GM21360 (cell line): ENCODE measurements around the gene LRP4.

Experiments used
- ATAC-seq: cut with Tn5 transposase; IDR thresholded peaks from one replicate; pipeline ENCODE4 v1.9.1; 2021; ENCODE audit warnings: mild to moderate bottlenecking, moderate library complexity; ENCODE audit not compliant: unreplicated experiment

The LRP4 gene

GRCh38 chr11:46855863-46856262 is 62.5 kb downstream of the LRP4 start:
- ATAC-seq = no peak

GRCh38 chr11:46855167-46855566 is 63.2 kb downstream of the LRP4 start:
- ATAC-seq = no peak

DNA sequence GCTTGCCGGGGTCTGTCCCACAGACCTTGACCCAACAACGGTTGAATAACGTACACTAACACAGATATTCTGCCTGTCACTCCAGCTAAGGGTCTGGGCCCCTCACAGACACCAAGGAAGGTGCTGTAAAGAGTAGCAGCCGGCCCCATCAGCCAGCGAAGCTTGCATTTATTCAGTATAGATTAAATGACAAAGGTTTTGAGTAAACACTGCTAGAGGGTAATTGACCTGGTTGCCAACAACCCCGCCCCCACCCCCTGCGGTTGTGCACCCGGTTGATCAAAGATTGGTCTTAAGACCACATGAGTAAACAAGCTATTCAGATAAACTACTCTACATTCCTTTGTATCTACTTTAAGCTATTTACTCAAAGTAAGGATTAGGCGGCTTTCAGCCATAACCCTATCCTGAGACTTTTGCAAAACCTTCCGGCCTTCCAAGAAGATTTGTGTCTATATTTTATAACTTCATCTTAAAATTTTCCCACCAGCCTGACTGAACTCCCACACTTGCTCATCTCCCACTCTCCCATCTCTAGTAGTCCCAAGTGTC is 67.4 kb downstream of the LRP4 start:
- no peak for ATAC-seq

DNA sequence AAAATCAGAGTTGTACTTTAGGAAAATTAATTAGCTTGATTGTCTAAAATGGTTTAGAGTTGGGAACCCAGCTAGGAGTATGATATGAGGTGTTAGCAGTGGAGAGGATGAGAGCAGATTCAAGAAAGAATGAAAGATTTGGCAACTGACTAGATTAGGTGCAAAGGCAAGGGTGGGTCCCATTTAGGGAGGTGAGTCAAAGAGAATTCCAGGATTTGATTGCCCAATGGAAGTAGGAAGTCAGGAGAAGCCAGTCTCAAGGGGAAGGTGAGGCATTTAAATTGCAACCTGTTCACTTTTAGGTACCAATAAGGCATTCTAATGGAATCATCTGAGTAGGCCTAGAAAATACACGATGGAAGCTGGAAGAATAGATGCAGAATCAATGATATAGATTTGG is 68.7 kb downstream of the LRP4 start:
- ATAC-seq = no peak

- ATAC-seq = no peak
Measured at GRCh38 chr11:46846510-46846830, 71.9 kb downstream of the LRP4 start.

GRCh38 chr11:46845740-46846509 is 72.4 kb downstream of the LRP4 start, which contains the start of gene CKAP5:
Gene CKAP5 (minus strand): TSS chr11:46846280. CDS start chr11:46821231, 25,049 bp downstream.
- ATAC-seq = peak; percentile 85

DNA sequence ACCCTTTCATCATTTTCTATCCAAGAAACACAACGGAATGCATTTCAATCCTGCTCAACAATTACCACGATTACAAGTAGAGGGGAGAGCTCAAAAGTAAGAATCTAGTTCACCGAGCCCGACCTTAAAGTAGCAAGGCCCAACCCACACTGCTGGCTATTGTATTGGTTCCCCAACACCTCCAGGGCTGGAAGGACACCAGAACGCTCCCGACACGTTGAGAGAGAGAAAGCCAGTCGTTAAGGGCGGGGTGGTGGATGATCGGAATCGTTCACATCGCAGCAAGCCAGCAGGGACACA is 73.0 kb downstream of the LRP4 start:
- no peak for ATAC-seq

- ATAC-seq = no peak
Measured at GRCh38 chr11:46840116-46840515, 78.2 kb downstream of the LRP4 start.

GRCh38 chr11:46838501-46838900 is 79.8 kb downstream of the LRP4 start:
- ATAC-seq = no peak

DNA sequence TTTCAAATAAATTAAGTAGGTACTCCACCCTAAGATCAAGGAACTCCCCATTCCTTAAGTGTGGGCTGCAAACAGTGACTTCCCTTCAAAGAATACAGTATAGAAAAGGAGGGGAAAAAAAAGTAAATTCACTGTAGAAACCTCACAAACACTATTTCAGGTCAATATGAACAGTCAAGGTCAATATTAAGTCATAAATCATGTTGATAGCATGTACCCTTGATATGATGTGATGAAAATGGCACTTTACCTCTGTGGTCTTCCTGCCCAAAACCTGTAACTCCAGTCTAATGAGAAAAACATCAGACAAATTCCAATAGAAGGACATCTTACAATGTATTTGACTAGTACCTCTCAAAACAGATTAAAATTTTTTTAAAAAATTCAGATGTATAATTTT is 80.5 kb downstream of the LRP4 start:
- no peak for ATAC-seq

- ATAC-seq = no peak
Measured at GRCh38 chr11:46836870-46837269, 81.5 kb downstream of the LRP4 start.

DNA sequence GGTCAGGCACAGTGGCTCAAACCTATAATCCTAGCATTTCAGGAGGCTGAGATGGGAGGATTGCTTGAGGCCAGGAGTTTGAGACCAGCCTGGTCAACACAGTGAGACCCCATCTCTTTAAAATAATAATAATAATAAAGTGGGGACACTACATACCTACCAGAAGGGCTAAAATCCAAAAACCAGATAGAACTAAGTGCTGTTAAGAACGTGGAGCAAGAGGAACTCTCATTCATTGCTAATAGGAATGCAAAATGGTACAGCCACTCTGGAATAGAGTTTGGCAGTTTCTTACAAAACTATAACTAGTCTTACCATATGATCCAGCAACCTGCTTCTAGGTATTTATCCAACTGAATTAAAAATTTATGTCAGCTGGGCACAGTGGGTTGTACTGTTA is 81.9 kb downstream of the LRP4 start:
- ATAC-seq = no peak

DNA sequence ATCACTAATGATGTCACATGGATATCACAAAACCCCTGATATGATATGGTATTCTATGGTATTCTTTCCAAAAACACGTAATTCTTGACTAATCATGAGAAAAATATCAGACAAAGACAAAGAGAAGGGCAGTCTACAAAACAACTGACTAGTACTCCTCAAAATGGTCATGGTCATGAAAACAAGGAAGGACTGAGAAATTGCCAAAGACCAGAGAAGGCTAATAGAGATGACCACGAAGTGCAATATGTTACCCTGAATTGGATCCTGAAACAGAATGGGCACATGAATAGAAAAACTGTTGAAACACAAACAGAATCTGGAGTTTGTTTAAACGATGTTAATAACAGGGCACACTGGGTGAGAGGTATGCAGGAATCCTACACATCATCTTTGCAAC is 82.5 kb downstream of the LRP4 start:
- ATAC-seq = no peak

GRCh38 chr11:46834821-46835220 is 83.5 kb downstream of the LRP4 start:
- no peak for ATAC-seq

DNA sequence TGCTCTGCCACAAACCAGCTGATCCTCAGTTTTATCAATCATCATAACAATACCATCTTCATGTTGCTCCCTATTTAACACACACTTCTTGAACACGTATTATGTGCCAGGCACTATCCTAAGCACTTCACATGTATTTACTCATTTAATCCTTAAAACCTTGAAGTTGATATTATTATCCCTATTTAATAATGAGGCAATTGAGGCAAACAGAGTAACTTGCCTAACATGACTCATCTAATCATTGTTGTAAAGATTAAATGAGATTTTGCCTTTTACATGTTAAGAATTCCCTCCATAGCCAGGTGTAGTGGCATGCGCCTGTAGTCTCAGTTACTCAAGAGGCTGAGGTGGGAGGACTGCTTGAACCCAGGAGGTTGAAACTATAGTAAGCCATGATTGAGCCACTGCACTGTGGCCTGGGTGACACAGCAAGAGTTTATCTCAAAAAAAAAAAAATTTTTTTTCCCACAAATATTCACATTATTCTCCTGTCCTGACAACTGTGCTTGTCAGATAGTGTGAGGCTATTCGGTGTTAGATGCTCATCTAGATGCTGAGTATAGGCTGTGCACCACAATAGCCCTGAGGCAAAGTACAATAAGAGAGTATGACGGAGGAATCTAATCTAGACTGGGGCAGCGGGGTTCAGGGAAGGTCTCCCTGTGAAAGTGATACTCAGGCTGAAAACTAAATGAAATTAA is 85.7 kb downstream of the LRP4 start:
- ATAC-seq = no peak

DNA sequence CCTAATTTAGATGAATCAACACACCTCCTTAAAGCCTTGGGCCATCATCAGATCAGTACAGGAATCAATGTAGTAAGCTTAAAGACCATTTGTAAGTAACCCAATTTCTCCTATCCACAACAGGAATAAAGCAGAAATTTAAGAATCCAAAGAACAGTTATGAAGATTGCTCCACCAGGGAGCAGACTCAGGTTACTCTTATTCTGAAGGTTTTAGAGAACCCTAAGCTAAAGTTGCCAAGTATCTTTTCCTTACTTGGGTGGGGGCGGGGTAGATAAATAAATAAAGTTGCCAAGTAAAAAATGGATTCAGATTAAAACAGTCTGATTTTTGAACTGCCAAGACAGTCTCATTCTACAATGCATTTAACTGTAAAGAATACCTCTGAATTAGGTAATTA is 90.4 kb downstream of the LRP4 start:
- no peak for ATAC-seq

DNA sequence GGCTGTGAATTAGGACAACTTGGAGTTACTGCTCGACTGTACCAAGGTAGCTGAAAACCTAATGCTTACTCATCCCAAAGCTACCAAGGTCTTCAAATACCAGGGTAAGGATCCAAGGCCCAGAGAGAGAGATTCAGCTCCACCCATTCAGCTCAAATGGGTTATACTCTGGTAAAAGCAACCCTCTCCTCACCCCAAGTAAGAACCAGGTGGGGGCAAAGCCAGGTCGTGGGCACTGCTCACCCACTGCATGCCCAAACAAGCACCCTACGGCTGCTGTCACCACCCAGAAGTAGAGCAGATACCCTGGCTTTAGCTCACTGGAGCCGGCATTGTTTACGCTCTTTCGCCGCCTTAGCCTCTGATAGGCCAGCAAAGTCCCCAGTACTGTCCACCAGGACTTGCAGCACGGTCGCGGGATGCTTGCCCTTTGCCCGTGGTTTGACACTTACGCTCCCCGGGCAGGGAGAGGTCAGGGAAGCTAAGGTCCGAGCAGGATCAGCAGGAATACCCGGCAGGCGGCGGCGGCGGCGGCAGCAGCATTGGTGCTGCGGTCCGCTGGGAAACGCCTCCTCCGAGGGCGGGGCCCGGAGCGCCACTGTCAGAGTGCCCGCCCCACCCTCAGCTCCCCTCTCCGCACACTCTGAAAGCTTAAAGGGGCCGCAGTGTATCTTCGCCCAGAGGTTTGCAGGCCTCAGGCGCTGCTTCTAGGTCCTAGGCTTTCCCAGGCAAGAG is 91.9 kb downstream of the LRP4 start:
- peak; percentile 88 for ATAC-seq

DNA sequence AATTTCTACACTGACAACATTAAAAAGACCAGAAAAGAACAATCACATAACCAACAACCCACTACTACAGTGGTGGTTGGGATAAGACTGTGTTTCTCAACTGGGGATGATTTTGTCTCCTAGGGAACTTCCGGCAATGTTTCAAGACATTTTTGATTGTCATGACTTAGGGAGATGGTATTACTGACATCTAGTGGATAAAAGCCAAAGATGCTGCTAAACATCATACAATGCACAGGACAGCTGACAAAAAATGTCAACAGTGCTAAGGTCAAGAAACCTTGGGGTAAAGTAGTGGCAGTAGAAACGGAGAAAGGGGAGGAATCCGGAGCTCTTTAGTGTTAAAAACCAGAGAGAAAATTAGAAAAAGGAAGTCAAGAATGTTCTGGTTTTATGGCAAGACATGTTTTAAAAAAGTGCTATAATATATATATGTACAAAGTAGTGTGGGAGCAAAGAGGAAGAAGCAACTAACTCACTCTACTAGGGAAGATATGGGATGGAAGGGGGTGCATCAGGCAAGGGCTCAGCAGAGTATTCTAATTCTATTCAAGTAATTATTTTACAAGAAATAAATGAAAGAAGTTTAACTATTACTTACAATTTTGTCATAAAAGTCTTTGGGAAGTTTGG is 109.4 kb downstream of the LRP4 start:
- no peak for ATAC-seq
